Measurements from ENCODE around the gene PPP6R2.

The PPP6R2 gene

DNA sequence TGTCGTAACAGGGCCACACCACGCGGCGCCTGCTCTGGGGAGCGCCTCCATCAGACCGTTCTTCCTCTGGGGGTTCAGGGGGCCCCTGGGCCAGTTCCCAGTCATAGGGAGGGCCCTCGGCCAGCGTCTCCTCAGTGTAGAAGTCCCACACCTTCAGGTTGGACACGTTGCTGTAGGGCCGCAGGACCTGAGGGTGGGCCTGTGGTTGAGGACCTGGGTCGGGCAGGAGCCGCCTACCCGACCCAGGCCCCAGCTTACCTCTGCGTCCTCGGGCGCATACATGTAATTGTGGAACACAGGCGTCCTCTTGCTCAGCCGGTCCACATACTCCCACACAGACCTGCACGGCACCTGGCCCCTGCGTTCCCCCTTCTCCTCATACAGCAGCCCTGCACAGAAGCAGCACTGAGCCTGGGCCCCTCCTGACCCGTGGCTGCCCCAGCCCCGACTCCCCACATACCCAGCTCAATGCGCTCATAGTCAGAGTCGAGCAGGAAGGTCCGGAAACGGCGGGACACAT lies 111.5 kb downstream of the PPP6R2 start:
- DNase-seq = no peak

DNA sequence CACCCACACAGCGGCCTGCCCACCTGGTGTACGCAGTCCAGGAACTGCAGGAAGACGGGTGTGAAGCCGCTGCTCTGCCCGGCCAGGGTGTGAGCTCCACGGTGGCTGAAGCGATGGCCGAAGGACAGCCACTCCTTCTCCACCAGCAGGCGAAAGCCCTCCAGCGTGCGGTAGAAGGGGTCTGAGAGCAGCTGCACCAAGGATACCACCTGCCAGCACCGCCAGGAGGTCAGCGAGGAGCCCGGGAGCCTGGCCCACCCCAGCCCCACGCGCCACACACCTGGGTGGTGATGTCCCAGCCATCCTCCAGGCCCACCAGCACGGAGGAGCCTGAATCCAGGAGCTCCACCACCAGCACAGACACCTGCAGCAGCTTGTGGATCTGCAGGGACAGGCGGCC lies 112.1 kb downstream of the PPP6R2 start:
- no peak for DNase-seq

DNA sequence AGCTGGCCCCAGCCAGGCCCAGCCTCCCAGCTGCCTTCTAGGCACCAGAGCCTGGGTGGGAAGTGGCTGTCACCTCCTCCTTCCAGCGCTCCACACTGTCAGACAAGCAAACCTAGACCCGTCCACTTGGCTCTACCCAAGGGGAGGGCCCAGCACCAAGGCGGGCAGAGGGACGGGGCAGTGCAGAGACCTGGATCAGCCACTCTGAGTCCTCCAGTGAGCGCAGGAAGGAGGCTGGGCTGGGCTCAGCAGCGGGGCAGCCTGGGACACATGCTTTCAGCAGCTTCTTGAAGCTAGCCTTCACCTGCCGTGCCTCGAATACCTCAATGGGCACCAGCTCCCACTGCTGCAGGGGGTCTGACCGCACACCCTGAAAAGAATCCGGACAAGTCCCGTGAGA lies 112.9 kb downstream of the PPP6R2 start:
- DNase-seq = no peak

DNA sequence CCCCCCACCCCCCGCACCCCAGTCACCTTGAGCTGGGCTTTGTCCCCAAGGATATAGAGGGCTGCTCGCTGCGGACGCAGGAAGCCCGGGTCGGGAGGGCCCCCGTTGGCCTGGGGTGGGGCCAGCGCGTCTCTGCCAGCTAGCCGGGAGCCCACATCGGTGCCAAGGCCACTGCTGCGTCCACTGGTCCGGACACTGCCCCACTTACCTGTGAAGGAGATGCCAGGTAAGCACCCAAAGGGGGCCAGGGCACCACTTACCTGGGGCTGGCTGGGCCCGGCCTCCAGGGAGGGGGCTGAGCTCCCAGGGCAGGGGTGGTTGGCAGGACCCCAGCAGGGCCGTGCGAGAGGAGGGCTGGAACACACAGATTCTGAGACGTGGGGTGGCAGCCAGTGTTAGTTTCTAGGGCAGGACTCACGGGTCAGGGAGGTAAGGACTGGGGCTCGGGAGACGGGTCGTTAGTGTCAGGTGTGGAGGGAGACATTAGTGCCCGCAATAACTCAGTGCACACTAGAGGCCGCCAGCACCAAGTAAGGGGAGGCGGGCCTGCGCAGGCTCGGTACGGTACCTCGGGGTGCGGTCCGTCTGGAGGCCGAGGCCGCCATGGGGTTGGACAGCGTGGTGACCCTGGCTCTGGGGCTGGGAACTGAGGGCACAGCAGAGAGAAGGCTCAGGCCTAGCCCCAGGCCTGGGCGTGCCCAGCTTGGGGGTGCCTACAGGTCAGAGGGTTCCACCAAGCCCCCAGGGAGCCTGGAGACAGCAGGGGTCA lies 113.5 kb downstream of the PPP6R2 start:
- no peak for DNase-seq

DNA sequence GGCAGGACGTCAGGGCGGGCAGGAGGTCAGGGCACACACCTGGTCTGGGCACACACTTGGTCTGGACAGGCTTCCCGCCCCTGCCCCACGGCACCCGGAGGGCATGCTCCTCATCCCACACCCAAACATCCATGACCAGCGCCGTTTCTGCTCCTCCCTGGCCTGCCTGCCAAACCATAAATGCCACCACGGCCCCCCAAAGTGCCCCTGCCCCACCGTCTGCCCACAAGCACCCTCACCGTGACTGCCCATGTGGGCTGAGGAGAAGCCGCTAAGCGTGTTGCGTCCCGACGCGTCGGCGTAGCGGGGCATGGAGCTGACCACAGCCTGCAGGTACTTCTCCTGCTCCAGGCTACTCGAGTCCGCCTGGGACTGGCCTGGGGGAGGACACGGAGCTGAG lies 115.9 kb downstream of the PPP6R2 start:
- DNase-seq = no peak

DNA sequence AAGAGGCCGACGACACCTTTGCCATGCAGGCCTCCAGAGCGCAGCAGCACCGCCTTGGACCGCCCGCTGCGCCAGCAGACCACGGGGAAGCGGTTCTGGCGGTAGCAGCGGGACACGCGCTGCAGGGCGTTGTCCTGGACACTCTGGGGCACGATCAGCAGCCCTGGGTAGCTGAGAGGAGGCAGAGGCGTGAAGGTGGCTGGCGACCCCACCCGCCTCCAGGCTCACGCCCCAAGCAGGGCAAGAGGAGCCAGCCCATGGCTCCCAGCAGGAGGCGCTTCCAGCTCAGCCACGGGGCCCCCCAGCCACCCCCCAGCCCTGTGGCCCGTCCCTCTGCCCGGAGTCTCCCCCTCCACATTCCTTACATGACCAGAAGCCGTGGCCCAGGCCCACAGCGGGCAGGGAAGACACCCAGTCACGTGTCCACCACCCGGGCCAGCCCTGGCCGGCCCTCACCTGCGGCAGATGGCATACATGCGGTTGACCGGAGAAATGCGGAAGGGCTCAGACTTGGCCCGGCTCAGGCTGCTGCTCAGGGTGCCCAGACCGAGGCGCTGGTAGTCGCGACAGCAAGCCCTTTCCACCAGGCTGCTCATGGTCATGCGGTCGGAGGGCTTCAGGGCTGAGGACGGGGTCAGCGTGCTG lies 116.5 kb downstream of the PPP6R2 start:
- DNase-seq = no peak

DNA sequence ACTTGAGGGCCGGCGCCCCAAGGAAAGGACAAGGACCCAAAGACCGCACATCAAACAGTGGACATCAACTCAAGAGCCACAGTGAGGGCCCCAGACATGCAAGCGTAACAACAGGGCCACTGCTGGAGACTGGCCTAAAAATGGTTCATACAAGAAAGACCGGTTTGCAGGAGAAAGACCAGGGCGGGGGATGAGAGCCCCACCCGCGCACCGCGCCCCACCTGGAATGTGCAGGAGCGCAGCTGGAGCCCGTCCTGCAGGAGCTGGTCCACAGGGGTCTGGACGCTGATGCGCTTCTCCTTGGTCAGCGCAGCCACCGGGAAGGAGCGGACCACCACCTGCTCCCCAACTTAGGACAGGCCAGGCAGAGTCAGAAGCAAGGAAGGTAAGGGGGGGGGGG lies 117.8 kb downstream of the PPP6R2 start:
- no peak for DNase-seq

DNA sequence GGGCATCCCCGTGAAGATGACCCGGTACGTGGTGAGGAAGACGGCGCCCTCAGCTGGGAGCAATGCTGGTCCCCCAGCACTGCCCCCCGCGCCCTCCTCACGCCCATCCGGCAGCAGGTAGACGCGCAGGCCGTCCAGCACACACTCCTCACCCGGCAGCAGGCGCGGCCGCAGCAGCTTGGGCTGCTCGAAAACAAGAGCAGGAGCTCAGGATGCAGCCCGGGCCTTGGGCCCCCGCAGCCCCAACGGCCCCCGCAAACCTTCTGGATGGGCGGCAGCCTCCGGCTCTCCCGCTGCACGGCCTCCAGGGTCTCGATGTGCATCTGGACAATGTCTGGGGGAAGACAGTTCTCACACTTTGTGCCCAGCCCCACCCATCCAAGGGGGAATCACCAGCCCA lies 118.4 kb downstream of the PPP6R2 start:
- DNase-seq = no peak

DNA sequence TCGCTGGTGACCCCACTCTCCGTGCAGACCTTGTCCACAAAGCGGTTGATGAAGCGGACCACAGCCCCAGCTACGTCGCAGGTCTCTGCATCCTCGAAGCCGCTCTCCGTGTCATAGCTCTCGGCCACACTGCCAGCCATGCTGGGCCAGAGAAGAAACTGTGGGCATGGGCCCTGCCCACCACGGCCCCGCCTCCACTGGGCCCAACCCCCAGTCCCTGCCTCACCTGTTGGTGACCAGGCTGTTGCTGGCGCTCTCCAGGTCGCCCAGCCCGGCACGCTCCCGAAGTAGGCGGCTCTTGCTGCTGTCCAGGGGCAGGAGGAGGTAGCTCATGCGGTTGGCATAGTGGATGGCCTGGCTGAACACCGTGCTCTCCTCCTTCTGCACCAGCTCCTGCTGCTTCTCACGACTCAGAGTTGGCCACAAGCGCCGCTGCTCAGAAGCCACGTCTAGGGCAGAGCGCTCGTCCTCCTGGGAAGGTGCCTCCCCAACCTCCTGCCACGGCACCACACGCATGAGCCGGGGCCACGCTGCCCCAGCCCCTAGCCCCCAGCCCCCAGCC lies 118.9 kb downstream of the PPP6R2 start:
- DNase-seq = no peak

DNA sequence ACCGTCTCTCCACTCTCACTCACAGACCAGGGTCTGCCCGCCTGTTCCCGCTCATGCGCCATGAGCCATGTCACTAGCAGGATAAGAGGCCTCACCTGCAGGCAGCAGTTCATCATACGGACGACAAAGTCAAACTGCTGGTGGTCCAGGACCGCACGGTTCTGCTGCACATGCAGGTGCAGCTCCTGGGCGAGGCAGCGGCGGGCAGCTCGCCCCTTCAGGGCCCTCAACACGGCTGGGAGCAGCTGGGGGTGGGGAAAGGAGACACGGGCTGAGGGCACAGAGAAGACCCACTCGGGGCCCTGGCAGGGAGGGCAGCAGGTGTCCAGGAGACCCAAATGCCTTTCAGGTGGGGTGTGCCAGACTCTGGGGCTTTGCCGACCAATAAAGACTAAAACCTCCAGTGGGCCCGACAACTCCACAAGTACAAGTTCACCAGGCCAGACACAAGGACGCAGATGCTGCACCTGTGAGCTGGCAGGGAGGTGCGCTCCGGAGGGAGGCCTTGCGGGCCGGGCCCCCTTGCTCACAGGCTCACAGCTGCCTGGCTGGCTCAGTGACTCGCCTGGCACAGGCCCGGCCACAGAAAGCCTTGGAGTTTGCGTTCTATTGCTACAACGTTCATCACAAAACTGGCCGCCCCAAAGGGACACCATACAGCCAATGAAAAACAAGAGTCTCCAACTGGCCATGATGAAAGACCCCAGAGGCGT lies 120.2 kb downstream of the PPP6R2 start:
- DNase-seq = no peak

DNA sequence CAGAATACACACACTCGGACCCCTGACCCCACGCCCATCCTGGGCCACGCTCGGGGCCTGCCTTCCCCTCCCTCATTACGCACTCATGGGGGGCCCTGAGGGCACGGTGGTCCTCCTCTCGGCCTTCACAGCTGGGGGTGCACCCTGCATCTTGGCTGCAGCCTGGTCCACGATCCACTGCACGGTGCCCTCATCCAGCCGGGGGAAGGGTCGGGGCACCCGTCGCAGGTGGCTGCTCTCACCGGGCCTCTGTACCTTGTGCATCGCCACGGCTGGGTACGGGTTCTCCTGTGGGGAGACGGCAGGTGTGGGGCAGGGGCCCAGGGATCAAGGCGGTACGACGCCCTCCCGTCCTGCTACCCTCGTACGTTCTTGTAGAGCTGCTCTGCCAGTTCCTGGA lies 121.3 kb downstream of the PPP6R2 start:
- DNase-seq = no peak

DNA sequence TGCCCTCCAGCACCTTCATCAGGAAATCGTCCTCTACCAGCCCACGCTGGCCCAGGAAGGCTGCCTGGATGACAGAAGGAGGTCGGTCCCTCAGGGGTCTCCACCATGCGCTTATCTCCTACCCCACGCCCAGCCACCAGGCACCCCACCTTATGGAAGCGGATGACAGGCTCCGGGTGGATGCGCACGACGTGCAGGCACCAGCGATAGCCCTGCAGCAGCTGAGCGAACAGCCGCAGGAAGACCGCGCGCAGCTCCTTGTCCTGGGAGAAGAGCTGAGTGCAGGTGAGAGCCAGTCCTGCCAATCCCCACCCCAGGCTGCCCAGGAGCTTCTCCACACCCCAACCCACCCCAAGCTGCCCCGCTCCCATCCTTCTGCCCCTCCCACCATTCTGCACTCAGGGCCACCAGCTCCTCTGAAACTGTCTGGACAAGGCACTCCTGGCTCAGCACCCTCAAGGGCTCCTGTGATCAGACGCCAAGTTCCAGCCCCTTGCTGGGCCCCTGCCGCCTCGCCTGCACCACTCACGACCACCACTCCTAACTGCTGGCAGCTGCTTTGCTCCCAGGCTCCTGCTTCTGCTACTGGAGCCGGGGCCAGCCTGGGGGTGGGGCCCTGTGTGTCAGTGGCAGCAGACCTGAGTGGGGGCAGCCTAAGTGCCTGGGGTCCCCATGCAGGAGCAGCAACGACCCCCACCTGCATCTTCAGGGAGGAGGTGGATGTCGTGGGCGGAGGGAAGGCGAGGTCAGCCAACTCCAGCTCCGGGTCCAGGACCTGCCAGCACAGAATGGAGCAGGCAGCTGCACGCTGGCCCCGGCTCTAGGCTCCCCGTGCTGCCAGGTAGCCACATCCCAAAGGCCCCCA lies 122.2 kb downstream of the PPP6R2 start:
- DNase-seq = no peak

DNA sequence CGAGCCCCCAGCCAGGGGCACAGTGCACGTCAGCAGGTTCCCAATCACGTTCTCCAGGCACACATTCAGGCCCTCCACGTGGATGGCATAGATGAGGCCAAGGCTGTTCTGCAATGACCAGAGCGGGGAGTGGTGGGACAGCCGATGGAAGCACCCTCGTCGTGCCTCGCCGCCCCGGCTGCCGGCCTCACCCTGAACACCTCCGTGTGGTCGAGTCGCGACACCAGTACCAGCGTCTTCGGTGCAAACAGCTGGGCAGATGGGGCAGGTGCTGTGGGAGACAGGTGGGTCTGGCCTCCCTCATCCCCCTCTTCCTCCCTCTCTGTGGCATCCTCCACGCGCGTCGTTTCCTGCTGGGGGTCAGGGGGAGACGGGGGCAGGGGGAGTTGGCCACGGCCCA lies 124.2 kb downstream of the PPP6R2 start:
- DNase-seq = no peak

DNA sequence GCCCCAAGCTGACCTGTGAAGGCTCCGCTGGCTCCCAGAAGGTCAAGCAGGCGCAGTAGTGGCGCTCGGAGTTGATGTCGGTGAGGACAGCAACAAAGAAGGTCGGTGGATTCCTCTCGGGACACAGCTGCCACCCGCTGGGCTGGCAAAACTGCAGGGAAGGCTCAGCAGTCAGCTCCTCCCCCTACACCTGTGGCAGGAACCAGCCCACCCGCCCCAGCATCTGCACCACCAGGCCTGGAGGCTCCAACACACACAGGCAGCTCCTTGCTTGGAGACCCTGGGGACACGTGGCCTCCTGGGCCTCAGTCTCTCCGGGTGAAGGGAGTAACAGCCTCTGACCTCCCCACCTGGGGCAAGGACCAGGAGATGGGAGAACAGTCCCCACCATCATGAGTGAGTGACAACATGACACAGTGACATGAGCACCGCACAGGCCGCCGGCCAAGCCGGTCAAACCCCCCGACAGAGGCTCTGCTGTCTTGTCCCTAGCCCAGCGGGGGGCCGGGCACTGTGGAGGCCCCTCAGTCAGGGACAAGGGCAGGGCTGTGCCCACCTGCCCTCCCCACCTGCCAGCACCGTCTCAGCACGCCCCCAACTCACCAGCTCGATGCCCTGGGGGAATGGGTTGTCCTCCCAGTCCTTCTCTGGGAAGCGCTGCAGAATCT lies 124.8 kb downstream of the PPP6R2 start:
- DNase-seq = no peak

DNA sequence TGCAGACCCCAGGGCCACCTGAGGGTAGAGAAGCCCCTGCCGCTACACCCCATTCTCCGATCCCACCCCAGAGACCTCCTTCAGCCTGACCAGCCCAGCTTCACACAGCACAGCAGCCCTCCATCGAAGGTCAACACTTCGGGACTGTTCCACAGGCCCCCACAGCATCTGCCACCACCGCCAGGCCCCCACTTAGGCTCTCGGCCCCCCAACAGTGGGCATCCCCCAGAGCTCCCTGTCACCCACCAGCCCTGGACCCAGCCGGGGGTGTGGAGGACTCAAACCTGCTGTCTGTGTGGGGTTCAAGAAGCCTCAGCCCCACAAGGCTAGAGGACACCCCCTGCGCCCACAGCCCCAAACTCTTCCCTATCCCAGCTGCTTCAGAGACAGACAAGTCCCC lies 125.5 kb downstream of the PPP6R2 start:
- DNase-seq = no peak

DNA sequence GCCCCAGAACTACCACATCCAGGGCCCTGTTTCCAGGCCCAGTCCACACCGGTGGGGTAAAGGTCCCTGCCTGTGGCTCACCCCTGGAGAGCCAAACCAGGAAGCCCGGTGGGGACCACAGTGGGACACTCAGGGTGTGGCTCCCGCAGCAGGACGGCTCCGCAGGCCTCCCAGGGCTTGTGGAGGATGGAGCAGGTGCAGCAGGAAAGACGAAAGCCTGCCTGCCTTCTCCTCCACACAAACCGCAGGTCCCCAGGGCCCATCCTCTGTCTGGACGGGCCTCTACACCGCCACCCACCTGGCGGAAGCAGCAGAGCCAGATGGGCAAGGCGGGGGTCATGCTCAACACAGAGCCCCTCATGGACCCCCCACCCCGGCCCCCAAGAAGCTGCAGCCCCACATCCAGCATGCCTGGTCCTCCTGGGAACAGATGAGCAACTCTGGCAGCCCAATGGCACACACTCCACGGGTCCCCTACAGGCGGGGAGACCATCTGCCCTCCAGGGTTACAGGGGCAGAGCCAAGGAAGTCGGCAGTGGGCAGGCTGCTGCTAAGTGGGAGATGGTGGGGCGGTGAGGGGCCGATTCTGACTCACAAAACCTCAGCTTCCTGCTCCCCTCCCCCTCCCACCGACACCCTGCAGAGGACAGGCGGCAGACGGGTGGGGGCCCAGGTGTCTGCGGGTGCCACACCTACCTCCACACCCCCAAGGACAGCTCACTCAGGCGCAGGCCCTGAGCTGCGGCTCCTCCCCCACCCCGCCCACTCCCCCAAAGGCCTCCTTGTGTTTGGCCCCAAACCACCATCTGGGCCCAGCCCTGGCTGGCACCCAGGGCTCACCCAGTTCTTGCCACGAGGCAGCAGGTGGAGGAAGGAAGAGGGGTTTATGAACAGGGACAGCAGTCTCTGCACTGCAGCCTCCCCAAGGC lies 126.5 kb downstream of the PPP6R2 start:
- peak; percentile 46 for DNase-seq

DNA sequence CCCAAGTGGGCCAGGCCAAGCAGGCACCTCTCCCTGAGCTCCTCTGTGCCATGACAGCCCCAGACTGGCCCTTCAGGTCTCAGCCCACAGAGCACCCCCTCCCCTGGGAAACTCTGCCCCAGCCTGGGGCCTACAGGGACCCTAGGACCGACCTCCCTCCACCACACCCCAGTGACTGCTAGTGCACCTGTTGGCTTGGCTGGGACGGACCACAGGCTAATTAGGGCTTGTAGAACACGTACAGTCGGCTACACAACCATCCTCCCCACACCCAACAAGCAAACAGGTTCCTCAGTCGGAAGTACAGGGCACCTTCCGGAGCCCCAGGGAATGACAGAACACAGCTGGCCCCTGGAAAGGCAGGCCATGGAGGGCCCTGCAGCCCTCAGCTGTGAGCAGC lies 127.4 kb downstream of the PPP6R2 start:
- no peak for DNase-seq

DNA sequence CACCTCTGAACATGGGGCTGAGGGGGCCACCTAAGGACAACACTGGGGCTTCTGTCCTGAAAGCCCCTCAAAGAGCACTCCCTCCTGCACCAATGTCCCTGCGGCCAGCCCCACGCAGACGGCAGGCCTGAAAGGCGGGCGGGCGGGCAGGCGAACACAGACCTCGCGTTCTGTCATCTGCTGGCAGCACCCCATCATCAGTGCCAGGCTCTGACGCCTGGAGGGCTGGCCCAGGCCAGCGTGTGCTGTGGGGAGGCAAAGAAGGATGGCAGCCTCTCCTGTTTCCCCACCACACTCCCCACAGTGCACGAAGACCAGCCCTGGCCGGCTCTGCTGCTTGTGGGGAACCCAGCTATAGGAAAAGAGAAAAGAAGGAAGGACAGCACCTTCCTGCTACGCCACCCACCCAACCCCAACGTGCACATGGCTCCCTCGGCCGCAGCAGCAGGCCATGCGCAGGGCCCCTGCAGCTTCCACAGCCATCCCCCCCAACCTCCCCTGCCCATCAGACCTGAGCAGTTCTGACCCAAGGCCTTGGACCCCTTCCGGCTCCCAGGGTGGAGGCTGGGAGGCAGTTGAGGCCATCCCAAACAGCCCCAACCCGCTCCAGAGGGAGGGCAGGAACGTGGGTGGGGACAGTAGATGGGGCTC lies 128.2 kb downstream of the PPP6R2 start:
- DNase-seq = no peak

DNA sequence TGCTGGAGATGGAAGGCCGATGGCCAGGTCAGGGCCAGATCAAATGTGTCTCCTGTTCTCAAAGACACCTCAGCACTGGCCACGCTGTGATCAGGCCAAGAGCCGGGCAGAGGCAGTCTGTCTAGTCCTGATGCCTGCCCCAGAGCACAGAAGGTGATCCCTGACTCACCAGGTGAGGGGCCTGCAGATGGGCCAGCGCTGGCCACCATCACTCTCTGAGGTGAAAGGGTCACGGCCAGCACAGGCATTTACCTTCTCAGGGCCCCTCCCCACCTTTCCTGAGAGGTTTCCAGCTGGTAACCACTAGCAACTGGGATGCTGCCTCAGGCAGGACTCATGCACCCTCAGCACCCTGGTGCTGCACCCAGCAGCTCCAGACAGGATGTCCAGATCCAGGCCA lies 128.8 kb downstream of the PPP6R2 start:
- DNase-seq = no peak

DNA sequence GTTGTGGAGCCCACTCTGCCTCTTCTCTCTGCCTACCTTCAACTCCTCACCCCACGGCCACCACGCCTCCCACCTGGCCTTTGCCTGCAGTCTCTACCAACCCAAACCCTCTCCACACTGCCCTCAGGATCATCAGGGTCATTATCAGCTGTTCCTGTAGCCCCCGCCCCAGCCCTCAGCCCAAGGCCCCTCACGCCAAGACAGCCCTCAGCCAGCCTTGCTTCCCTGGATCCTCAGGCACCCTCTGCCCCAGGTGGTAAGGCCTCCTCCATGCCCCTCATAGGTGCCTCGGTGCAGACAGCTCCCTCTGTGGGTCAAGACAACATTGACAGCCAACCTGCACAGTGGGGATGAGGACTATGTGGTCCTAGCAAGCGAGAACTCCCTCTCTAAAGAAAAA lies 130.0 kb downstream of the PPP6R2 start:
- no peak for DNase-seq

Data from SIG-M5 (cell line).